PC-9 (cell line): ENCODE measurements around the gene GLI1. TPM values are rescaled to one million over a fixed set of nuclear protein-coding genes. Genes with fewer than 3 reads are reported as not detected.

Experiments used
- BruUV-seq: library from RNA; stranded (reverse); fragments of 400-500 nt; replicated peaks from 2 replicates; lab custom pipeline; 2021; lab: Mats Ljungman, UMichigan
- CTCF ChIA-PET: fragments of 300-600 bp; sonication (Branson Sonifier 250); formaldehyde crosslinking; loops from one replicate; lab custom pipeline; 2022; ENCODE audit warnings: antibody characterized with exemption; lab: Charles Lee
- POLR2A ChIA-PET: fragments of 300-600 bp; sonication (Branson Sonifier 250); formaldehyde crosslinking; loops from one replicate; lab custom pipeline; 2022; ENCODE audit warnings: antibody characterized with exemption; ENCODE audit not compliant: unreplicated experiment; lab: Charles Lee
- DNase-seq, 2 experiments: peaks; one replicate each; pipeline versions ENCODE4 v3.0.0 to v3.0.0-alpha.2; 2015 to 2022; ENCODE audit warnings: mixed read lengths in 1 of 2
- H2AFZ ChIP-seq: fragments of 200-600 bp; sonication (generic); 2 replicates; pipeline ENCODE4 v1.8.1; 2017; ENCODE audit warnings: antibody characterized with exemption
- H3F3A ChIP-seq: fragments of 200-600 bp; sonication (generic); 2 replicates; pipeline ENCODE4 v1.8.1; 2017; ENCODE audit warnings: antibody characterized with exemption, mild to moderate bottlenecking, low read depth; ENCODE audit not compliant: insufficient read depth
- H3K27ac ChIP-seq: fragments of 200-600 bp; sonication (generic); 2 replicates; pipeline ENCODE4 v1.6.1; 2016; ENCODE audit warnings: mixed run types
- H3K27me3 ChIP-seq: fragments of 200-600 bp; sonication (generic); 2 replicates; pipeline ENCODE4 v1.6.1; 2016; ENCODE audit warnings: low read depth, mixed run types; ENCODE audit not compliant: insufficient read depth
- H3K36me3 ChIP-seq: fragments of 200-600 bp; sonication (generic); 2 replicates; pipeline ENCODE4 v1.6.1; 2016; ENCODE audit warnings: low read depth, mixed run types
- H3K4me1 ChIP-seq: fragments of 200-600 bp; sonication (generic); replicated peaks from 2 replicates; pipeline ENCODE4 v1.6.1; 2016; ENCODE audit warnings: mixed run types; ENCODE audit not compliant: insufficient read depth
- H3K4me2 ChIP-seq: fragments of 200-600 bp; sonication (generic); 2 replicates; pipeline ENCODE4 v1.6.1; 2017; ENCODE audit warnings: mixed run types
- H3K4me3 ChIP-seq: fragments of 200-600 bp; sonication (generic); 2 replicates; pipeline ENCODE4 v1.6.1; 2016; ENCODE audit warnings: mixed run types
- H3K79me2 ChIP-seq: fragments of 200-600 bp; sonication (generic); 2 replicates; pipeline ENCODE4 v1.6.1; 2017; ENCODE audit warnings: low read depth, mixed run types
- H3K9me2 ChIP-seq: fragments of 200-600 bp; sonication (generic); 2 replicates; pipeline ENCODE4 v1.8.1; 2017; ENCODE audit warnings: mild to moderate bottlenecking; ENCODE audit not compliant: insufficient read depth
- H3K9me3 ChIP-seq: fragments of 200-600 bp; sonication (generic); 2 replicates; pipeline ENCODE4 v1.8.1; 2016; ENCODE audit warnings: low read depth; ENCODE audit not compliant: insufficient read depth
- H4K20me1 ChIP-seq: fragments of 200-600 bp; sonication (generic); 2 replicates; pipeline ENCODE4 v1.8.1; 2017; ENCODE audit not compliant: insufficient read depth
- CTCF ChIP-seq: fragments of 200-600 bp; sonication (generic); conservative IDR thresholded peaks from 2 replicates; pipeline ENCODE4 v1.6.1; 2017; ENCODE audit warnings: mixed run types, antibody characterized with exemption, mild to moderate bottlenecking, moderate library complexity
- EZH2 ChIP-seq: fragments of 200-600 bp; sonication (generic); IDR thresholded peaks from 2 replicates; pipeline ENCODE4 v1.8.0; 2017; ENCODE audit warnings: antibody characterized with exemption, low read depth
- intact Hi-C: fragments of 100-400 bp; cut with micrococcal nuclease; formaldehyde crosslinking; loops from one replicate; pipeline ENCODE4 v1.10.0; 2022; ENCODE audit not compliant: unreplicated experiment
- total RNA-seq: library from RNA; stranded (reverse); gene quantifications from 2 replicates; pipeline ENCODE4 v1.2.3, GENCODE V29; 2021

GLI1 gene
- total RNA-seq, 1 experiment from 2014 or later = not detected

GRCh38 chr12:57487597-57488401 lies 28.2 kb downstream of the GLI1 start, which contains the start of gene MARS1:
TSS of gene MARS1 (plus strand) at chr12:57488068. CDS start at chr12:57488091, 23 bp downstream.
- Histone ChIP-seq H3K4me2 (peak within 1 kb of the TSS; percentile 98), H3K79me2 (peaks cover 39% of the 10 kb centered on the region), H3K9me3 (no peaks in the 10 kb centered on the region), H3K27me3 (no peaks in the 10 kb centered on the region), H4K20me1 (peaks cover 30% of the 10 kb centered on the region), H3K36me3 (peaks cover 41% of the 10 kb centered on the region), H3K27ac (peak within 1 kb of the TSS; percentile 73), H3K9me2 (no peaks in the 10 kb centered on the region), H2AFZ (peak within 1 kb of the TSS; percentile 9; the same call in 1 of the 2 replicates), H3K4me1 (no peaks in the 10 kb centered on the region; the same call in 1 of the 2 replicates), H3K4me3 (peak within 1 kb of the TSS; percentile 97), H3F3A (peaks cover 39% of the 10 kb centered on the region; the same call in 1 of the 2 replicates)
- TF ChIP-seq EZH2 = no peak
- TF ChIP-seq CTCF = no peak
- no TSS peak for BruUV-seq
- ChIA-PET POLR2A (no interaction called here), CTCF (interaction anchor here (0.6 kb wide), 1 partner anchor 829 kb away, joined by 3 read pairs; no protein-coding TSS in a partner anchor)
- DNase-seq = peak; percentile 87 to 95
- intact Hi-C loops = no loop called here

GRCh38 chr12:57488402-57489156 lies 29.0 kb downstream of the GLI1 start:
- peaks cover 43% of the 10 kb centered on the region for H3K36me3 ChIP-seq
- ChIA-PET CTCF (interaction anchor here (0.6 to 0.7 kb wide), 2 partner anchors 32 to 356 kb away, joined by 3 to 11 read pairs; no protein-coding TSS in a partner anchor), POLR2A (no interaction called here)
- H3K27me3 ChIP-seq = no peaks in the 10 kb centered on the region
- peaks cover 41% of the 10 kb centered on the region for H3K79me2 ChIP-seq
- intact Hi-C loops = no loop called here
- DNase-seq = no peak
- H3K9me2 ChIP-seq = no peaks in the 10 kb centered on the region
- BruUV-seq = no TSS peak
- H4K20me1 ChIP-seq = peaks cover 33% of the 10 kb centered on the region
- no peaks in the 10 kb centered on the region for H3K9me3 ChIP-seq
- no peaks in the 10 kb centered on the region; the same call in 1 of the 2 replicates for H3K4me1 ChIP-seq
- H3K4me3 ChIP-seq = peak overlapping the region; percentile 97
- TF ChIP-seq CTCF (no peak), EZH2 (no peak)
- H3K4me2 ChIP-seq = peak overlapping the region; percentile 98
- H3F3A ChIP-seq = peaks cover 35% of the 10 kb centered on the region; the same call in 1 of the 2 replicates
- H3K27ac ChIP-seq = peak overlapping the region; percentile 73
- H2AFZ ChIP-seq = peak overlapping the region; percentile 9; the same call in 1 of the 2 replicates

GRCh38 chr12:57489157-57489641 lies 29.6 kb downstream of the GLI1 start:
- TSS peak; percentile 48 for BruUV-seq
- Histone ChIP-seq H4K20me1 (peaks cover 36% of the 10 kb centered on the region), H3K27me3 (no peaks in the 10 kb centered on the region), H3K4me1 (no peaks in the 10 kb centered on the region; the same call in 1 of the 2 replicates), H3F3A (peaks cover 35% of the 10 kb centered on the region; the same call in 1 of the 2 replicates), H3K79me2 (peaks cover 41% of the 10 kb centered on the region), H3K4me3 (peak overlapping the region; percentile 97), H3K27ac (0 out of 2 replicates have a peak overlapping the region, but pooled peaks have one; percentile 3), H2AFZ (no peak overlapping the region), H3K36me3 (peaks cover 43% of the 10 kb centered on the region), H3K4me2 (peak overlapping the region; percentile 98), H3K9me2 (no peaks in the 10 kb centered on the region), H3K9me3 (no peaks in the 10 kb centered on the region)
- ChIA-PET POLR2A (no interaction called here), CTCF (interaction anchor here (0.6 to 0.7 kb wide), 3 partner anchors 31 to 356 kb away, joined by 3 to 11 read pairs (median 3); no protein-coding TSS in a partner anchor)
- no peak for DNase-seq
- TF ChIP-seq CTCF (no peak), EZH2 (no peak)
- intact Hi-C loops = no loop called here
